Measurements from ENCODE around the gene SHLD2. TPM values are rescaled to one million over a fixed set of nuclear protein-coding genes. Genes with fewer than 3 reads are reported as not detected.

The SHLD2 gene
- total and polyA plus RNA-seq, 7 donors, result 7.9 to 25.7 (median 13.9) TPM

- WGBS, 3 donors, result 92 to 97% (median 94%) methylated on average over 6 of the region's 6 CpGs
- intact Hi-C loops (cut with DNase I), result no loop called here
- H3K36me3 ChIP-seq (ENCODE audit: insufficient read depth in 1 of 2, low read depth in 1 of 2), result peaks cover 7 to 99% of the 10 kb centered on the region in 2 donors
- no peak overlapping the region for H3K4me3 ChIP-seq
- DNase-seq, result no peak
- H3K27me3 ChIP-seq (ENCODE audit: insufficient read depth in 3 of 3, low read length in 2 of 3), result no peaks in the 10 kb centered on the region
- no peak for TF ChIP-seq CTCF (IDR thresholded peaks at IDR 0.05)
- H3K9me3 ChIP-seq, result no peaks in the 10 kb centered on the region
- no peaks in the 10 kb centered on the region for H3K4me1 ChIP-seq
- H3K27ac ChIP-seq, result no peak overlapping the region
- no peak for ATAC-seq
These were observed 34.6 kb upstream of the SHLD2 start for GRCh38 chr10:87060280-87060928.

GRCh38 chr10:87064651-87065050 is 30.4 kb upstream of the SHLD2 start:
- WGBS, 3 donors, result 80 to 88% (median 84%) methylated on average over 5 of the region's 5 CpGs
- no peak for ATAC-seq

GRCh38 chr10:87066178-87066577 is 28.8 kb upstream of the SHLD2 start:
- 91 to 98% (median 92%) methylated on average over 2 of the region's 2 CpGs for WGBS, 3 donors
- TF ChIP-seq CTCF (IDR thresholded peaks at IDR 0.05), result no peak
- DNase-seq (no peak), ATAC-seq (no peak)
- intact Hi-C loops (cut with DNase I), result no loop called here
- Histone ChIP-seq H3K9me3 (no peaks in the 10 kb centered on the region), H3K27ac (no peak overlapping the region), H3K4me3 (no peak overlapping the region), H3K36me3 (ENCODE audit: insufficient read depth in 1 of 2, low read depth in 1 of 2) (peaks cover 11 to 95% of the 10 kb centered on the region in 2 donors), H3K27me3 (ENCODE audit: insufficient read depth in 3 of 3, low read length in 2 of 3) (no peaks in the 10 kb centered on the region), H3K4me1 (no peaks in the 10 kb centered on the region)

More at GRCh38 chr10:87064651-87065050, 30.4 kb upstream of the SHLD2 start:
- no peak overlapping the region for H3K4me3 ChIP-seq
- H3K36me3 ChIP-seq (ENCODE audit: insufficient read depth in 1 of 2, low read depth in 1 of 2), result peaks cover 15 to 96% of the 10 kb centered on the region in 2 donors
- no peak for TF ChIP-seq CTCF (IDR thresholded peaks at IDR 0.05)
- no peaks in the 10 kb centered on the region for H3K4me1 ChIP-seq
- H3K9me3 ChIP-seq, result no peaks in the 10 kb centered on the region
- DNase-seq, result no peak
- H3K27ac ChIP-seq, result no peak overlapping the region
- no peaks in the 10 kb centered on the region for H3K27me3 ChIP-seq (ENCODE audit: insufficient read depth in 3 of 3, low read length in 2 of 3)
- intact Hi-C loops (cut with DNase I), result no loop called here

GRCh38 chr10:87066865-87067264 is 28.1 kb upstream of the SHLD2 start:
- Histone ChIP-seq H3K9me3 (no peaks in the 10 kb centered on the region), H3K27ac (no peak overlapping the region), H3K27me3 (ENCODE audit: insufficient read depth in 3 of 3, low read length in 2 of 3) (no peaks in the 10 kb centered on the region), H3K36me3 (ENCODE audit: insufficient read depth in 1 of 2, low read depth in 1 of 2) (peaks cover 11 to 95% of the 10 kb centered on the region in 2 donors), H3K4me1 (no peaks in the 10 kb centered on the region), H3K4me3 (no peak overlapping the region)
- ATAC-seq (no peak), DNase-seq (no peak)
- intact Hi-C loops (cut with DNase I), result no loop called here
- WGBS, 3 donors, result 94 to 100% (median 98%) methylated on average over 1 of the region's 1 CpG
- TF ChIP-seq CTCF (IDR thresholded peaks at IDR 0.05), result no peak

GRCh38 chr10:87068281-87068680 is 26.7 kb upstream of the SHLD2 start:
- 94 to 96% (median 95%) methylated on average over 1 of the region's 1 CpG for WGBS, 3 donors
- no peak for ATAC-seq
- Histone ChIP-seq H3K4me3 (no peak overlapping the region), H3K27ac (no peak overlapping the region), H3K4me1 (no peaks in the 10 kb centered on the region), H3K27me3 (ENCODE audit: insufficient read depth in 3 of 3, low read length in 2 of 3) (no peaks in the 10 kb centered on the region), H3K36me3 (ENCODE audit: insufficient read depth in 1 of 2, low read depth in 1 of 2) (peaks cover 11 to 95% of the 10 kb centered on the region in 2 donors), H3K9me3 (no peaks in the 10 kb centered on the region)
- DNase-seq, result no peak
- no peak for TF ChIP-seq CTCF (IDR thresholded peaks at IDR 0.05)
- intact Hi-C loops (cut with DNase I), result no loop called here

Measured in psoas muscle (tissue), 8 donors.